Mesenchymal stem cell (in vitro differentiated cells and primary cell): ENCODE measurements around the gene NCOA1.
"Not testable (repeated sequence)": the region's sequence is repeated elsewhere in the genome, so short reads cannot be mapped to it uniquely, and the experiment has no call there.

Experiments
- DNase-seq: peaks from one replicate; pipeline ENCODE4 v3.0.0-alpha.2; 2013
- H2AFZ ChIP-seq: one replicate; pipeline ENCODE4 v1.6.1; 2013; ENCODE audit warnings: low read depth, mild to moderate bottlenecking, control low read depth, inconsistent platforms, low read length, moderate library complexity
- H2AK5ac ChIP-seq: 2 replicates; pipeline ENCODE4 v1.6.1; 2013; ENCODE audit warnings: low read length, moderate library complexity, mild to moderate bottlenecking, inconsistent platforms; ENCODE audit not compliant: severe bottlenecking
- H2BK120ac ChIP-seq: one replicate; pipeline ENCODE4 v1.6.1; 2013; ENCODE audit warnings: low read depth, mild to moderate bottlenecking, inconsistent platforms, low read length, moderate library complexity
- H2BK12ac ChIP-seq, 2 experiments: one replicate each; pipeline ENCODE4 v1.6.1; 2013; ENCODE audit warnings: inconsistent platforms in 2 of 2, low read length in 2 of 2, mild to moderate bottlenecking in 2 of 2, moderate library complexity in 2 of 2, control low read depth in 1 of 2
- H2BK15ac ChIP-seq: one replicate; pipeline ENCODE4 v1.6.1; 2013; ENCODE audit warnings: mild to moderate bottlenecking, low read depth, inconsistent platforms; ENCODE audit not compliant: poor library complexity, severe bottlenecking
- H2BK5ac ChIP-seq: 2 replicates; pipeline ENCODE4 v1.6.1; 2013; ENCODE audit warnings: low read depth, mild to moderate bottlenecking, low read length, control low read depth, inconsistent platforms; ENCODE audit not compliant: poor library complexity, severe bottlenecking
- H3K14ac ChIP-seq, 2 experiments: one replicate each; pipeline ENCODE4 v1.6.1; 2013; ENCODE audit warnings: inconsistent platforms in 2 of 2, low read length in 2 of 2, control low read depth in 1 of 2, mild to moderate bottlenecking in 1 of 2, moderate library complexity in 1 of 2
- H3K18ac ChIP-seq, 2 experiments: one replicate each; pipeline ENCODE4 v1.6.1; 2013; ENCODE audit warnings: inconsistent platforms in 2 of 2, low read length in 2 of 2, control low read depth in 1 of 2, low read depth in 1 of 2, mild to moderate bottlenecking in 1 of 2
- H3K23ac ChIP-seq, 2 experiments: one replicate each; pipeline ENCODE4 v1.6.1; 2013; ENCODE audit warnings: inconsistent platforms in 2 of 2, low read length in 2 of 2, mild to moderate bottlenecking in 2 of 2, moderate library complexity in 2 of 2, control low read depth in 1 of 2
- H3K27ac ChIP-seq: 2 replicates; pipeline ENCODE4 v1.5.1; 2013; ENCODE audit warnings: mild to moderate bottlenecking, moderate library complexity, low read length, control low read depth, inconsistent platforms; ENCODE audit not compliant: poor library complexity, severe bottlenecking
- H3K27me3 ChIP-seq, 2 experiments: 2 replicates each; pipeline versions ENCODE4 v1.6.1 to v1.7.0; 2013; ENCODE audit warnings: low read length in 2 of 2, mild to moderate bottlenecking in 2 of 2, moderate library complexity in 2 of 2, control low read depth in 1 of 2, inconsistent platforms in 1 of 2; ENCODE audit not compliant: control insufficient read depth in 1 of 2, insufficient read depth in 1 of 2
- H3K36me3 ChIP-seq, 2 experiments: 2 replicates each; pipeline versions ENCODE4 v1.6.1 to v1.7.0; 2013; ENCODE audit warnings: low read length in 2 of 2, control low read depth in 1 of 2, inconsistent platforms in 1 of 2, low read depth in 1 of 2, mild to moderate bottlenecking in 1 of 2; ENCODE audit not compliant: insufficient read depth in 2 of 2, control insufficient read depth in 1 of 2
- H3K4ac ChIP-seq, 2 experiments: one replicate each; pipeline ENCODE4 v1.6.1; 2013; ENCODE audit warnings: inconsistent platforms in 2 of 2, low read length in 2 of 2, mild to moderate bottlenecking in 2 of 2, moderate library complexity in 2 of 2, control low read depth in 1 of 2, low read depth in 1 of 2
- H3K4me1 ChIP-seq: 2 replicates; pipeline ENCODE4 v1.6.1; 2013; ENCODE audit warnings: low read depth, low read length, control low read depth; ENCODE audit not compliant: control insufficient read depth, insufficient read depth
- H3K4me2 ChIP-seq: 2 replicates; pipeline ENCODE4 v1.6.1; 2013; ENCODE audit warnings: low read length, mild to moderate bottlenecking, inconsistent platforms; ENCODE audit not compliant: poor library complexity, severe bottlenecking
- H3K4me3 ChIP-seq, 2 experiments: 2 replicates each; pipeline versions ENCODE4 v1.5.1 to v1.7.0; 2013; ENCODE audit warnings: low read length in 2 of 2, mild to moderate bottlenecking in 2 of 2, control low read depth in 1 of 2, low read depth in 1 of 2; ENCODE audit not compliant: insufficient read depth in 1 of 2
- H3K79me1 ChIP-seq: replicated peaks from 2 replicates; pipeline ENCODE4 v1.6.1; 2013; ENCODE audit warnings: mild to moderate bottlenecking, control low read depth, low read length, inconsistent platforms; ENCODE audit not compliant: poor library complexity, severe bottlenecking
- H3K9ac ChIP-seq: 2 replicates; pipeline ENCODE4 v1.7.0; 2013; ENCODE audit warnings: mild to moderate bottlenecking, low read length, moderate library complexity
- H3K9me3 ChIP-seq: 2 replicates; pipeline ENCODE4 v1.7.0; 2013; ENCODE audit warnings: mild to moderate bottlenecking, low read length; ENCODE audit not compliant: control insufficient read depth
- H4K8ac ChIP-seq: one replicate; pipeline ENCODE4 v1.6.1; 2013; ENCODE audit warnings: inconsistent platforms, mild to moderate bottlenecking, low read length, moderate library complexity
- H4K91ac ChIP-seq: one replicate; pipeline ENCODE4 v1.6.1; 2013; ENCODE audit warnings: mild to moderate bottlenecking, low read length, inconsistent platforms
- WGBS: methylation state at CpG from one replicate; pipeline ENCODE4 v1.1.7; 2013; ENCODE audit warnings: mixed read lengths; 5-methylcytosine and 5-hydroxymethylcytosine counted together

The NCOA1 gene

DNA sequence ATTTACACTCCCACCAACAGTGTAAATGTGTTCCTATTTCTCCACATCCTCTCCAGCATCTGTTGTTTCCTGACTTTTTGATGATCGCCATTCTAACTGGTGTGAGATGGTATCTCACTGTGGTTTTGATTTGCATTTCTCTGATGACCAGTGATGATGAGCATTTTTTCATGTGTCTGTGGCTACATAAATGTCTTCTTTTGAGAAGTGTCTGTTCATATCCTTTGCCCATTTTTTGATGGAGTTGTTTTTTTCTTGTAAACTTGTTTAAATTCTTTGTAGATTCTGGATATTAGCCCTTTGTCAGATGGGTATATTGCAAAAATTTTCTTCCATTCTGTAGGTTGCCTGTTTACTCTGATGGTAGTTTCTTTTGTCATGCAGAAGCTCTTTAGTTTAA lies 41.0 kb downstream of the NCOA1 start:
- H2AK5ac ChIP-seq, H3K36me3 ChIP-seq, H3K18ac ChIP-seq, H3K9ac ChIP-seq, H3K27me3 ChIP-seq, H2BK15ac ChIP-seq, H3K4ac ChIP-seq, H4K91ac ChIP-seq, H3K9me3 ChIP-seq, H2BK5ac ChIP-seq, H3K27ac ChIP-seq, H3K14ac ChIP-seq, H4K8ac ChIP-seq, H3K23ac ChIP-seq, H2BK120ac ChIP-seq, H3K4me3 ChIP-seq, H3K4me1 ChIP-seq, H3K4me2 ChIP-seq, H2BK12ac ChIP-seq, H2AFZ ChIP-seq, DNase-seq: not testable (repeated sequence)
- peaks cover 20% of the 10 kb centered on the region for H3K79me1 ChIP-seq
- 100% methylated on average over 1 of the region's 1 CpG for WGBS

DNA sequence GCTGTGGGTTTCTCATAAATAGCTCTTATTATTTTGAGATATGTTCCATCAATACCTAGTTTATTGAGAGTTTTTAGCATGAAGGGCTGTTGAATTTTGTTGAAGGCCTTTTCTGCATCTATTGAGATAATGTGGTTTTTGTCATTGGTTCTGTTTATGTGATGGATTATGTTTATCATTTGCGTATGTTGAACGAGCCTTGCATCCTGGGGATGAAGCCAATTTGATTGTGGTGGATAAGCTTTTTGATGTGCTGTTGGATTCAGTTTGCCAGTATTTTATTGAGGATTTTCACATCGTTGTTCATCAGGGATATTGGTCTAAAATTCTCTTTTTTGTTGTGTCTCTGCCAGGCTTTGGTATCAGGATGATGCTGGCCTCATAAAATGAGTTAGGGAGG lies 42.5 kb downstream of the NCOA1 start:
- not testable (repeated sequence) for H2AFZ ChIP-seq, H3K18ac ChIP-seq, H3K9me3 ChIP-seq, H3K9ac ChIP-seq, H3K23ac ChIP-seq, H4K8ac ChIP-seq, H3K36me3 ChIP-seq, H2AK5ac ChIP-seq, H3K4ac ChIP-seq, H3K4me1 ChIP-seq, H3K4me3 ChIP-seq, H3K27ac ChIP-seq, H4K91ac ChIP-seq, H3K4me2 ChIP-seq, H2BK15ac ChIP-seq, H3K14ac ChIP-seq, DNase-seq, H2BK5ac ChIP-seq, H2BK12ac ChIP-seq, H3K27me3 ChIP-seq, H2BK120ac ChIP-seq
- peaks cover 23% of the 10 kb centered on the region for H3K79me1 ChIP-seq
- 94% methylated on average over 3 of the region's 3 CpGs for WGBS

DNA sequence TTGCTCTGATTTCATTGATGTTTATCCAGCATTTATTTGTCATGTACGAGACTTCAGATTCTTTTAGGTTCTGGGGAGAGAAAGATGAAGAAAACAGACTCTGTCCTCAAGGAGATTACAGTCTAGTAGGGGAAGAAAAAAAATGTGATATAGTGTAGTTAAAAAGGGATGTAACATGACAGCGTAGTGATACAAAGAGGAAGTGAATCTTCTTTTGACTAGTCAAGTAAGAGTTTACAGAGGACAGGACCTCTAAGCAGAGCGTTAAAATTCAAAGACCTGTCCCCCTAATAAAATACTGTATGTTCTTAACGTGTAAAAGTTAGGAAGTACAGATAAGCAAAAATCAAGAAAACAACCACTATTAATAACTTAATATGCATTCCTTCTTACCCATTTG lies 47.7 kb downstream of the NCOA1 start:
- H3K14ac ChIP-seq: no peak overlapping the region
- H3K4ac ChIP-seq: no peak overlapping the region
- WGBS: 95% methylated on average over 2 of the region's 4 CpGs
- H3K27ac ChIP-seq: no peak overlapping the region
- H2BK12ac ChIP-seq: no peak overlapping the region
- no peak overlapping the region for H3K23ac ChIP-seq
- no peak overlapping the region for H2BK5ac ChIP-seq
- no peak overlapping the region for H3K4me3 ChIP-seq
- H2BK120ac ChIP-seq: no peak overlapping the region
- DNase-seq: no peak
- no peak overlapping the region for H4K91ac ChIP-seq
- H3K9me3 ChIP-seq: peaks cover 4% of the 10 kb centered on the region
- no peaks in the 10 kb centered on the region for H3K4me1 ChIP-seq
- H3K79me1 ChIP-seq: peaks cover 22% of the 10 kb centered on the region
- H3K4me2 ChIP-seq: no peak overlapping the region
- no peaks in the 10 kb centered on the region for H3K27me3 ChIP-seq
- peaks cover 0 to 8% of the 10 kb centered on the region in 2 experiments for H3K36me3 ChIP-seq
- no peak overlapping the region for H2AK5ac ChIP-seq
- H2AFZ ChIP-seq: no peak overlapping the region
- no peak overlapping the region for H4K8ac ChIP-seq
- no peak overlapping the region for H3K18ac ChIP-seq
- no peak overlapping the region for H2BK15ac ChIP-seq
- no peak overlapping the region for H3K9ac ChIP-seq

DNA sequence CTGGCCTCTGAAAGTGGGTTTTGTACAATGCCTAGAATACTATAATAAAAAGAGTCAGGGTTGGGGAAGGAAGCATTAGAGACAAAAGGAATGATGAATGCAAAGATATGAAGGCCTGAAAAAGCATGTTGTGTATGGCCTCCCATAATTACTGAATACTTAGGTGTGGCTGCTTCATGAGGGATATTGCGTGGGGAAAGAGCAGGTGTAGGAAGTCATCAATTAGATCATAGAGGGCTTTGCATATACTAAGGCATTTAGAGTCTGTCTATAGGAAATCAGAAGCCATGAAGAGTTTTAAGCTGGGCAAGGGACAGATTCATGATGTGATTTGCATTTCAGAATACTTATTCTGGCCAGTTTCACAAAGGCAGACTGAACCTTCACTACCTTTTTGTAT lies 48.2 kb downstream of the NCOA1 start:
- no peaks in the 10 kb centered on the region for H3K4me1 ChIP-seq
- H2BK12ac ChIP-seq: no peak overlapping the region
- H2BK120ac ChIP-seq: no peak overlapping the region
- H2BK15ac ChIP-seq: no peak overlapping the region
- H2AK5ac ChIP-seq: no peak overlapping the region
- 95% methylated on average over 1 of the region's 1 CpG for WGBS
- H3K9ac ChIP-seq: no peak overlapping the region
- no peak overlapping the region for H3K4me3 ChIP-seq
- no peak overlapping the region for H4K91ac ChIP-seq
- no peak overlapping the region for H3K18ac ChIP-seq
- H3K27ac ChIP-seq: no peak overlapping the region
- no peak overlapping the region for H4K8ac ChIP-seq
- H3K23ac ChIP-seq: no peak overlapping the region
- H3K14ac ChIP-seq: no peak overlapping the region
- H3K79me1 ChIP-seq: peaks cover 23% of the 10 kb centered on the region
- no peak overlapping the region for H3K4ac ChIP-seq
- H2BK5ac ChIP-seq: no peak overlapping the region
- peaks cover 4% of the 10 kb centered on the region for H3K9me3 ChIP-seq
- no peak for DNase-seq
- H3K4me2 ChIP-seq: no peak overlapping the region
- peaks cover 0 to 8% of the 10 kb centered on the region in 2 experiments for H3K36me3 ChIP-seq
- H3K27me3 ChIP-seq: no peaks in the 10 kb centered on the region
- H2AFZ ChIP-seq: no peak overlapping the region
